HEK293 (cell line): ENCODE measurements around the gene TIMM17A.
"Not testable (repeated sequence)": the region's sequence is repeated elsewhere in the genome, so short reads cannot be mapped to it uniquely, and the experiment has no call there.

Source experiments
- CTCF ChIA-PET: fragments of 350-600 bp; formaldehyde crosslinking; extraction: SDS; loops from one replicate; lab custom pipeline; 2021; ENCODE audit warnings: antibody characterized with exemption; lab: Yijun Ruan, JAX
- POLR2A ChIA-PET: fragments of 300-600 bp; formaldehyde crosslinking; extraction: SDS; loops from one replicate; lab custom pipeline; 2020; ENCODE audit warnings: antibody characterized with exemption, inconsistent platforms; lab: Yijun Ruan, JAX
- H3K27ac ChIP-seq: fragments of 200-500 bp; sonication (Bioruptor generic); 2 replicates; pipeline ENCODE4 v1.5.1; 2014; ENCODE audit warnings: low read depth, low read length, control low read depth, inconsistent platforms; ENCODE audit errors: extremely low read depth
- H3K36me3 ChIP-seq, 2 experiments: fragments of 200-500 bp in 1 of 2; sonication (Bioruptor generic) in 1 of 2; 1 replicate in 1 of 2; 2 replicates in 1 of 2; pipeline ENCODE4 v1.5.1; 2014 to 2017; ENCODE audit warnings: inconsistent platforms in 2 of 2, low read length in 2 of 2; ENCODE audit not compliant: control insufficient read depth in 2 of 2, insufficient read depth in 1 of 2
- H3K4me1 ChIP-seq: fragments of 200-500 bp; sonication (Bioruptor generic); 2 replicates; pipeline ENCODE4 v1.5.1; 2014; ENCODE audit warnings: mild to moderate bottlenecking, low read length, inconsistent platforms; ENCODE audit not compliant: control insufficient read depth, insufficient read depth
- H3K4me3 ChIP-seq: 2 replicates; pipeline ENCODE4 v1.5.1; 2011; ENCODE audit warnings: low read depth, mild to moderate bottlenecking, control low read depth, low read length, moderate library complexity
- H3K9me3 ChIP-seq: fragments of 200-500 bp; sonication (Bioruptor generic); 2 replicates; pipeline ENCODE4 v1.5.1; 2014; ENCODE audit warnings: low read depth, low read length, inconsistent platforms; ENCODE audit not compliant: control insufficient read depth, insufficient read depth
- BCL11A ChIP-seq: fragments of 450-650 bp; formaldehyde crosslinking; IDR thresholded peaks from 2 replicates; pipeline ENCODE4 v1.5.1; 2016; ENCODE audit warnings: low read depth, missing biosample characterization, missing genetic modification characterization
- BCL6B ChIP-seq: fragments of 450-650 bp; formaldehyde crosslinking; IDR thresholded peaks from 2 replicates; pipeline ENCODE4 v1.5.1; 2017; ENCODE audit warnings: missing biosample characterization, missing genetic modification characterization
- FEZF1 ChIP-seq: fragments of 450-650 bp; formaldehyde crosslinking; IDR thresholded peaks from 2 replicates; pipeline ENCODE4 v1.5.1; 2016; ENCODE audit warnings: missing biosample characterization, missing genetic modification characterization
- GLI2 ChIP-seq: fragments of 450-650 bp; formaldehyde crosslinking; IDR thresholded peaks from 2 replicates; pipeline ENCODE4; 2017; ENCODE audit warnings: missing biosample characterization, missing genetic modification characterization, low read depth, borderline replicate concordance
- GLIS1 ChIP-seq: fragments of 450-650 bp; formaldehyde crosslinking; IDR thresholded peaks from 2 replicates; pipeline ENCODE4 v1.5.1; 2016; ENCODE audit warnings: missing biosample characterization, missing genetic modification characterization
- MZF1 ChIP-seq: fragments of 450-650 bp; formaldehyde crosslinking; IDR thresholded peaks from 2 replicates; pipeline ENCODE4 v1.5.1; 2017; ENCODE audit warnings: missing biosample characterization, missing genetic modification characterization, borderline replicate concordance
- PATZ1 ChIP-seq: fragments of 450-650 bp; formaldehyde crosslinking; IDR thresholded peaks from 2 replicates; pipeline ENCODE4 v1.5.1; 2016; ENCODE audit warnings: missing biosample characterization, missing genetic modification characterization
- PRDM1 ChIP-seq: fragments of 450-650 bp; formaldehyde crosslinking; IDR thresholded peaks from 2 replicates; pipeline ENCODE4; 2016; ENCODE audit warnings: missing biosample characterization, missing genetic modification characterization
- SP2 ChIP-seq: fragments of 450-650 bp; formaldehyde crosslinking; IDR thresholded peaks from 2 replicates; pipeline ENCODE4 v1.5.1; 2016; ENCODE audit warnings: missing biosample characterization, missing genetic modification characterization
- ZBTB6 ChIP-seq: fragments of 450-650 bp; formaldehyde crosslinking; IDR thresholded peaks from 2 replicates; pipeline ENCODE4 v1.5.1; 2017; ENCODE audit warnings: missing biosample characterization, missing genetic modification characterization
- ZNF132 ChIP-seq: fragments of 450-650 bp; formaldehyde crosslinking; IDR thresholded peaks from 2 replicates; pipeline ENCODE4 v1.5.1; 2017; ENCODE audit warnings: missing biosample characterization, missing genetic modification characterization, borderline replicate concordance
- ZNF146 ChIP-seq: fragments of 450-650 bp; formaldehyde crosslinking; IDR thresholded peaks from 2 replicates; pipeline ENCODE4 v1.5.1; 2016; ENCODE audit warnings: missing biosample characterization, missing genetic modification characterization
- ZNF174 ChIP-seq: fragments of 450-650 bp; formaldehyde crosslinking; IDR thresholded peaks from 2 replicates; pipeline ENCODE4 v1.5.0; 2017; ENCODE audit warnings: missing biosample characterization, mild to moderate bottlenecking, missing genetic modification characterization
- ZNF280C ChIP-seq: fragments of 450-650 bp; formaldehyde crosslinking; IDR thresholded peaks from 2 replicates; pipeline ENCODE4 v1.5.1; 2016; ENCODE audit warnings: missing biosample characterization, missing genetic modification characterization
- ZNF335 ChIP-seq: fragments of 450-650 bp; formaldehyde crosslinking; conservative IDR thresholded peaks from 2 replicates; pipeline ENCODE4 v1.5.1; 2016; ENCODE audit warnings: missing biosample characterization, missing genetic modification characterization
- ZNF366 ChIP-seq: fragments of 450-650 bp; formaldehyde crosslinking; conservative IDR thresholded peaks from 2 replicates; pipeline ENCODE4 v1.5.1; 2016; ENCODE audit warnings: missing biosample characterization, missing genetic modification characterization
- ZNF416 ChIP-seq: fragments of 450-650 bp; formaldehyde crosslinking; IDR thresholded peaks from 2 replicates; pipeline ENCODE4 v1.5.1; 2016; ENCODE audit warnings: missing biosample characterization, missing genetic modification characterization
- ZNF600 ChIP-seq: fragments of 450-650 bp; formaldehyde crosslinking; IDR thresholded peaks from 2 replicates; pipeline ENCODE4 v1.5.1; 2016; ENCODE audit warnings: missing biosample characterization, missing genetic modification characterization
- ZNF677 ChIP-seq: fragments of 450-650 bp; IDR thresholded peaks from 2 replicates; pipeline ENCODE4 v1.5.0; 2018; ENCODE audit warnings: missing biosample characterization, mild to moderate bottlenecking, missing genetic modification characterization, moderate library complexity
- ZSCAN18 ChIP-seq: fragments of 450-650 bp; formaldehyde crosslinking; IDR thresholded peaks from 2 replicates; pipeline ENCODE4 v1.5.1; 2016; ENCODE audit warnings: missing biosample characterization, missing genetic modification characterization
- ZSCAN4 ChIP-seq: fragments of 450-650 bp; formaldehyde crosslinking; IDR thresholded peaks from 2 replicates; pipeline ENCODE4 v1.5.1; 2017; ENCODE audit warnings: missing biosample characterization, missing genetic modification characterization

The TIMM17A gene

GRCh38 chr1:201939574-201939973 is 15.7 kb upstream of the TIMM17A start:
- no peaks in the 10 kb centered on the region for H3K4me1 ChIP-seq
- ChIA-PET CTCF (interaction anchor here (0.6 to 4.2 kb wide), 2 partner anchors 44 to 64 kb away, joined by 3 to 18 read pairs; no protein-coding TSS in a partner anchor), POLR2A (interaction anchor here (0.7 kb wide), 1 partner anchor 31 kb away, joined by 3 read pairs; no protein-coding TSS in a partner anchor)
- no peaks in the 10 kb centered on the region for H3K36me3 ChIP-seq
- no peak overlapping the region for H3K4me3 ChIP-seq
- no peak overlapping the region for H3K27ac ChIP-seq
- TF ChIP-seq ZBTB6 (no peak), FEZF1 (tag by site-specific recombination) (0 out of 2 replicates have a peak, but pooled peaks have one; percentile 1), BCL6B (no peak), ZNF366 (tag by site-specific recombination) (no peak), ZNF280C (tag by site-specific recombination) (no peak), ZSCAN4 (tag by site-specific recombination) (peak; percentile 54)
- no peaks in the 10 kb centered on the region for H3K9me3 ChIP-seq

GRCh38 chr1:201940316-201940715 is 15.0 kb upstream of the TIMM17A start:
- CTCF ChIA-PET, result interaction anchor here (0.6 to 4.2 kb wide), 5 partner anchors 9 to 65 kb away, joined by 3 to 18 read pairs (median 3); no protein-coding TSS in a partner anchor
- H3K27ac ChIP-seq, H3K4me3 ChIP-seq, POLR2A ChIA-PET, H3K4me1 ChIP-seq, H3K9me3 ChIP-seq, H3K36me3 ChIP-seq: not testable (repeated sequence)

GRCh38 chr1:201941420-201942128 is 13.7 kb upstream of the TIMM17A start:
- no peaks in the 10 kb centered on the region for H3K9me3 ChIP-seq
- H3K4me1 ChIP-seq, result no peaks in the 10 kb centered on the region
- ChIA-PET CTCF (interaction anchor here (1.0 to 4.2 kb wide), 2 partner anchors 32 to 46 kb away, joined by 5 to 18 read pairs; no protein-coding TSS in a partner anchor), POLR2A (no interaction called here)
- no peak overlapping the region for H3K27ac ChIP-seq
- no peaks in the 10 kb centered on the region for H3K36me3 ChIP-seq
- no peak overlapping the region for H3K4me3 ChIP-seq
- no peak for TF ChIP-seq ZNF132 (tag by site-specific recombination)
- TF ChIP-seq ZNF677, result no peak
- TF ChIP-seq GLIS1, result peak; percentile 8; the same call in 1 of the 2 replicates
- no peak for TF ChIP-seq ZNF146 (tag by site-specific recombination)
- TF ChIP-seq PRDM1 (tag by site-specific recombination), result no peak
- no peak for TF ChIP-seq ZNF600 (tag by site-specific recombination)
- no peak for TF ChIP-seq GLI2 (tag by site-specific recombination)
- no peak for TF ChIP-seq ZNF416
- peak; percentile 52 for TF ChIP-seq MZF1 (tag by site-specific recombination)
- no peak for TF ChIP-seq ZNF335
- no peak for TF ChIP-seq BCL11A (tag by site-specific recombination)
- 0 out of 2 replicates have a peak, but pooled peaks have one; percentile 17 for TF ChIP-seq PATZ1 (tag by site-specific recombination)
- 0 out of 2 replicates have a peak, but pooled peaks have one; percentile 23 for TF ChIP-seq SP2 (tag by site-specific recombination)
- TF ChIP-seq ZSCAN18, result no peak
- TF ChIP-seq ZNF174 (tag by site-specific recombination), result no peak
